GM23338 (cell line): ENCODE results near the gene MRPL28. TPM values are rescaled to one million over a fixed set of nuclear protein-coding genes. Genes with fewer than 3 reads are reported as not detected.

Source experiments
- ATAC-seq: fragments of 200-7000 bp; cut with Tn5 transposase; 3 replicates; pipeline ENCODE4 v1.9.1; 2020
- DNase-seq: peaks from one replicate; pipeline ENCODE4 v3.0.0-alpha.2; 2015; ENCODE audit warnings: low spot score
- H2AFZ ChIP-seq: fragments of 200-600 bp; sonication (generic); 2 replicates; pipeline ENCODE4 v1.8.0; 2016; ENCODE audit warnings: antibody characterized with exemption, mild to moderate bottlenecking, moderate library complexity
- H3F3A ChIP-seq: fragments of 200-600 bp; sonication (generic); replicated peaks from 2 replicates; pipeline ENCODE4 v1.8.0; 2017; ENCODE audit warnings: antibody characterized with exemption, mixed run types, low read depth
- H3K27ac ChIP-seq: fragments of 200-600 bp; sonication (generic); 2 replicates; pipeline ENCODE4 v1.6.1; 2016; ENCODE audit warnings: low read depth
- H3K27me3 ChIP-seq: fragments of 200-600 bp; sonication (generic); 2 replicates; pipeline ENCODE4 v1.8.0; 2016; ENCODE audit warnings: mild to moderate bottlenecking, mixed run types, moderate library complexity; ENCODE audit not compliant: insufficient read depth
- H3K36me3 ChIP-seq: fragments of 200-600 bp; sonication (generic); 2 replicates; pipeline ENCODE4 v1.8.0; 2016; ENCODE audit warnings: mild to moderate bottlenecking; ENCODE audit not compliant: insufficient read depth
- H3K4me1 ChIP-seq: fragments of 200-600 bp; sonication (generic); 2 replicates; pipeline ENCODE4 v1.8.0; 2016; ENCODE audit warnings: mild to moderate bottlenecking, moderate library complexity; ENCODE audit not compliant: insufficient read depth
- H3K4me2 ChIP-seq: fragments of 200-600 bp; sonication (generic); 2 replicates; pipeline ENCODE4 v1.7.1; 2017; ENCODE audit warnings: mixed run types
- H3K4me3 ChIP-seq: fragments of 200-600 bp; sonication (generic); 2 replicates; pipeline ENCODE4 v1.6.1; 2016; ENCODE audit warnings: mixed run types
- H3K79me2 ChIP-seq: fragments of 200-600 bp; sonication (generic); replicated peaks from 2 replicates; pipeline ENCODE4 v1.8.0; 2017; ENCODE audit warnings: mild to moderate bottlenecking; ENCODE audit not compliant: insufficient read depth
- H3K9me2 ChIP-seq: fragments of 200-600 bp; sonication (generic); 2 replicates; pipeline ENCODE4 v1.8.0; 2017; ENCODE audit not compliant: insufficient read depth
- H4K20me1 ChIP-seq: fragments of 200-600 bp; sonication (generic); replicated peaks from 2 replicates; pipeline ENCODE4 v1.8.0; 2017; ENCODE audit warnings: mild to moderate bottlenecking; ENCODE audit not compliant: insufficient read depth
- H3K27ac Mint-ChIP-seq: 2 replicates; pipeline ENCODE4 v1.8.0; 2020; ENCODE audit warnings: inconsistent platforms, mild to moderate bottlenecking, moderate library complexity, mixed read lengths
- H3K27me3 Mint-ChIP-seq: 3 replicates; pipeline ENCODE4 v1.8.0; 2022; ENCODE audit warnings: low read depth, mild to moderate bottlenecking, moderate library complexity, mixed read lengths, inconsistent platforms; ENCODE audit not compliant: insufficient read depth, poor library complexity
- H3K36me3 Mint-ChIP-seq: 3 replicates; pipeline ENCODE4 v1.8.0; 2021; ENCODE audit warnings: low read depth, mild to moderate bottlenecking, inconsistent platforms, moderate library complexity, mixed read lengths
- H3K4me1 Mint-ChIP-seq: 3 replicates; pipeline ENCODE4 v1.8.0; 2020; ENCODE audit warnings: mild to moderate bottlenecking, inconsistent platforms, mixed read lengths
- H3K4me3 Mint-ChIP-seq: 3 replicates; pipeline ENCODE4 v1.8.0; 2021; ENCODE audit warnings: moderate library complexity, mild to moderate bottlenecking, inconsistent platforms, mixed read lengths
- H3K9me3 Mint-ChIP-seq: 3 replicates; pipeline ENCODE4 v1.8.0; 2020; ENCODE audit warnings: moderate library complexity, mild to moderate bottlenecking, inconsistent platforms, mixed read lengths
- CREB1 ChIP-seq: fragments of 250-450 bp; sonication (Bioruptor Pico); IDR thresholded peaks from 2 replicates; pipeline ENCODE4 v1.5.0; 2020; ENCODE audit warnings: low read depth, mild to moderate bottlenecking, moderate library complexity
- CTCF ChIP-seq, 2 experiments: fragments of 200-600 bp in 1 of 2; sonication (generic) in 1 of 2; conservative IDR thresholded peaks; 2 replicates each; pipeline versions ENCODE4 v1.5.1 to v1.6.1; 2016 to 2017; ENCODE audit warnings: antibody characterized with exemption in 2 of 2, low read depth in 2 of 2, mild to moderate bottlenecking in 2 of 2, moderate library complexity in 1 of 2
- ETS1 ChIP-seq: IDR thresholded peaks from 2 replicates; pipeline ENCODE4 v1.6.1; 2016; ENCODE audit warnings: antibody characterized with exemption
- EZH2 ChIP-seq: fragments of 200-600 bp; sonication (generic); IDR thresholded peaks from one replicate; pipeline ENCODE4 v1.8.0; 2017; ENCODE audit warnings: antibody characterized with exemption, mild to moderate bottlenecking, low read depth; ENCODE audit not compliant: unreplicated experiment
- EZH2phosphoT487 ChIP-seq: fragments of 200-600 bp; sonication (generic); IDR thresholded peaks from one replicate; pipeline ENCODE4 v1.8.1; 2018; ENCODE audit warnings: antibody characterized with exemption; ENCODE audit not compliant: unreplicated experiment
- JUNB ChIP-seq: IDR thresholded peaks from one replicate; pipeline ENCODE4 v1.6.1; 2016; ENCODE audit warnings: antibody characterized with exemption; ENCODE audit not compliant: unreplicated experiment
- NANOG ChIP-seq: IDR thresholded peaks from 2 replicates; pipeline ENCODE4 v1.6.1; 2016; ENCODE audit warnings: antibody characterized with exemption, borderline replicate concordance
- POLR2AphosphoS5 ChIP-seq: IDR thresholded peaks from 2 replicates; pipeline ENCODE4 v1.6.1; 2016; ENCODE audit warnings: antibody characterized with exemption, low read depth
- REST ChIP-seq: IDR thresholded peaks from one replicate; pipeline ENCODE4 v1.6.1; 2018; ENCODE audit warnings: antibody characterized with exemption; ENCODE audit not compliant: unreplicated experiment
- STAT1 ChIP-seq: IDR thresholded peaks from one replicate; pipeline ENCODE4 v1.6.1; 2016; ENCODE audit warnings: antibody characterized with exemption; ENCODE audit not compliant: unreplicated experiment
- ZNF114 ChIP-seq: fragments of 250-450 bp; sonication (Bioruptor Pico); IDR thresholded peaks from 2 replicates; pipeline ENCODE4 v1.5.0; 2020; ENCODE audit warnings: mild to moderate bottlenecking, moderate library complexity
- ZNF331 ChIP-seq: fragments of 250-450 bp; sonication (Bioruptor Pico); IDR thresholded peaks from 2 replicates; pipeline ENCODE4 v1.5.0; 2020; ENCODE audit warnings: low read depth, mild to moderate bottlenecking, moderate library complexity
- ZNF462 ChIP-seq: fragments of 250-450 bp; sonication (Bioruptor Pico); IDR thresholded peaks from 2 replicates; pipeline ENCODE4 v1.5.0; 2020; ENCODE audit warnings: mild to moderate bottlenecking, moderate library complexity
- polyA plus RNA-seq: library from polyadenylated mRNA; unstranded; fragments of >200 nt; fragmentation: Nextera tagmentation; extraction: Ambion mirVana; gene quantifications from 2 replicates; pipeline ENCODE4 v1.2.1, GENCODE V29; 2016
- total RNA-seq: library from RNA; depleted of rRNA; stranded (reverse); fragments of >200 nt; shearing (Covaris generic); gene quantifications from 2 replicates; pipeline ENCODE4 v1.2.3, GENCODE V29; 2014

Gene MRPL28
- total and polyA plus RNA-seq, 2 experiments from 2014 or later: 135 to 169 TPM

GRCh38 chr16:400061-400591 lies 29.8 kb upstream of the MRPL28 start:
- Histone ChIP-seq H3K27ac (peak overlapping the region; percentile 81), H3K36me3 (no peaks in the 10 kb centered on the region; the same call in 1 of the 2 replicates), H3K9me2 (no peaks in the 10 kb centered on the region), H3K79me2 (peaks cover 5% of the 10 kb centered on the region; the same call in 1 of the 2 replicates), H3K4me3 (peak overlapping the region; percentile 90), H3K4me2 (peak overlapping the region; percentile 90), H3K4me1 (peaks cover 20% of the 10 kb centered on the region), H2AFZ (no peak overlapping the region), H3F3A (peaks cover 37% of the 10 kb centered on the region), H4K20me1 (no peaks in the 10 kb centered on the region; the same call in 1 of the 2 replicates), H3K27me3 (no peaks in the 10 kb centered on the region)
- no peak overlapping the region for H3K27ac Mint-ChIP-seq
- H3K4me3 Mint-ChIP-seq: peak overlapping the region; percentile 81
- H3K4me1 Mint-ChIP-seq: peaks cover 29% of the 10 kb centered on the region
- DNase-seq (peak; percentile 36), ATAC-seq (no peak)
- peaks cover 5% of the 10 kb centered on the region; the same call in 2 of the 3 replicates for H3K9me3 Mint-ChIP-seq
- TF ChIP-seq EZH2phosphoT487 (no peak), NANOG (no peak), STAT1 (no peak), ZNF462 (CRISPR knock-in tag) (no peak), EZH2 (no peak), POLR2AphosphoS5 (no peak), ZNF114 (CRISPR knock-in tag) (no peak), JUNB (no peak), ZNF331 (no peak), REST (no peak), ETS1 (no peak), CREB1 (CRISPR knock-in tag) (no peak), CTCF (conservative IDR thresholded peaks at IDR 0.05; ENCODE audit: low read depth in 2 of 2) (no peak)
- peaks cover 28% of the 10 kb centered on the region for H3K27me3 Mint-ChIP-seq
- peaks cover 22% of the 10 kb centered on the region for H3K36me3 Mint-ChIP-seq
